Astrocyte of the spinal cord (primary cell): Measurements from ENCODE around the gene FYB1.

Experiments used
- DNase-seq: peaks from one replicate; pipeline ENCODE4 v3.0.0; 2011; ENCODE audit warnings: low read depth, low spot score
- H3K4me3 ChIP-seq: 2 replicates; pipeline ENCODE4 v1.5.1; 2011; ENCODE audit warnings: low read depth, mild to moderate bottlenecking, low read length, moderate library complexity
- in situ Hi-C: cut with HindIII; loops from 2 replicates; pipeline ENCODE4 v1.10.0; 2017; ENCODE audit warnings: low sequenced_read_pairs
- TF ChIP-seq, protein P1 (sequence below): IDR thresholded peaks from 2 replicates; pipeline ENCODE4 v1.5.1; 2012; ENCODE audit warnings: low read depth, mild to moderate bottlenecking, low read length, inconsistent platforms

The FYB1 gene

GRCh38 chr5:39102684-39103155 is 116.6 kb downstream of the FYB1 start:
- no peak for DNase-seq

GRCh38 chr5:39100851-39101396 is 118.4 kb downstream of the FYB1 start:
- DNase-seq = peak; percentile 92

More at GRCh38 chr5:39102684-39103155, 116.6 kb downstream of the FYB1 start:
- in situ Hi-C loops = no loop called here
- TF ChIP-seq, protein P1, sequence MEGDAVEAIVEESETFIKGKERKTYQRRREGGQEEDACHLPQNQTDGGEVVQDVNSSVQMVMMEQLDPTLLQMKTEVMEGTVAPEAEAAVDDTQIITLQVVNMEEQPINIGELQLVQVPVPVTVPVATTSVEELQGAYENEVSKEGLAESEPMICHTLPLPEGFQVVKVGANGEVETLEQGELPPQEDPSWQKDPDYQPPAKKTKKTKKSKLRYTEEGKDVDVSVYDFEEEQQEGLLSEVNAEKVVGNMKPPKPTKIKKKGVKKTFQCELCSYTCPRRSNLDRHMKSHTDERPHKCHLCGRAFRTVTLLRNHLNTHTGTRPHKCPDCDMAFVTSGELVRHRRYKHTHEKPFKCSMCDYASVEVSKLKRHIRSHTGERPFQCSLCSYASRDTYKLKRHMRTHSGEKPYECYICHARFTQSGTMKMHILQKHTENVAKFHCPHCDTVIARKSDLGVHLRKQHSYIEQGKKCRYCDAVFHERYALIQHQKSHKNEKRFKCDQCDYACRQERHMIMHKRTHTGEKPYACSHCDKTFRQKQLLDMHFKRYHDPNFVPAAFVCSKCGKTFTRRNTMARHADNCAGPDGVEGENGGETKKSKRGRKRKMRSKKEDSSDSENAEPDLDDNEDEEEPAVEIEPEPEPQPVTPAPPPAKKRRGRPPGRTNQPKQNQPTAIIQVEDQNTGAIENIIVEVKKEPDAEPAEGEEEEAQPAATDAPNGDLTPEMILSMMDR = no peak
- H3K4me3 ChIP-seq = no peak overlapping the region

GRCh38 chr5:39100301-39100850 is 119.0 kb downstream of the FYB1 start:
- H3K4me3 ChIP-seq = no peak overlapping the region
- TF ChIP-seq, protein P1 = no peak
- in situ Hi-C loops = no loop called here
- DNase-seq = no peak

More at GRCh38 chr5:39100851-39101396, 118.4 kb downstream of the FYB1 start:
- H3K4me3 ChIP-seq = no peak overlapping the region
- TF ChIP-seq, protein P1 = no peak
- in situ Hi-C loops = no loop called here

DNA sequence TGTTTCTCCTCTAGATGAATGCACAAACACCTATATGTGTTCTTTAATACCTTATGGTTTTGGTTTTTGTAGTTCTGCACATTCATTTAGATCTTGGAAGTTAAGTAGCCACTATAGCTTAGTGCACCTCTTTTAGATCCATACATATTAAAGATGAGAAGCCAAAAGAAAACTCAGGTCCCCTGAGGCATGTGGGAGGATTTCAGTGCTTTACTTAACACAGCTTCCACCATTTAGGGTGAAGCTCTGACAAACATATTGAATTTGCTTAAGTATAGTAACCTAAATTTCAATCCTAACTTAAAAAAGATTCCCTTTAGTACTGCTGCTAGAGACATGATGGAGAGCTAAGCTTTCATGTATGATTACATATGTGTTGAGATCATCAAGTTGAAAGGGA is 119.5 kb downstream of the FYB1 start:
- TF ChIP-seq, protein P1 = no peak
- no peak for DNase-seq
- in situ Hi-C loops = no loop called here
- H3K4me3 ChIP-seq = no peak overlapping the region

- in situ Hi-C loops = no loop called here
- no peak overlapping the region for H3K4me3 ChIP-seq
- TF ChIP-seq, protein P1 = no peak
- DNase-seq = peak; percentile 50
Measured at GRCh38 chr5:39093352-39093751, 126.0 kb downstream of the FYB1 start.

GRCh38 chr5:39092581-39093351 is 126.6 kb downstream of the FYB1 start:
- in situ Hi-C loops = no loop called here
- peak; percentile 61 for DNase-seq
- H3K4me3 ChIP-seq = no peak overlapping the region
- TF ChIP-seq, protein P1 = no peak
